Neural crest cell (in vitro differentiated cells): ENCODE data around the gene IL15. TPM values are rescaled to one million over a fixed set of nuclear protein-coding genes. Genes with fewer than 3 reads are reported as not detected.

Experiments
- DNase-seq: peaks from one replicate; pipeline ENCODE4 v3.0.0; 2021; ENCODE audit warnings: low read depth, mixed read lengths, low spot score
- H3K27ac Mint-ChIP-seq: one replicate; pipeline ENCODE4 v1.8.0; 2021; ENCODE audit warnings: mild to moderate bottlenecking, mixed read lengths; ENCODE audit not compliant: unreplicated experiment
- H3K27me3 Mint-ChIP-seq: 2 replicates; pipeline ENCODE4 v1.8.0; 2021; ENCODE audit warnings: low read depth, mild to moderate bottlenecking, mixed read lengths
- H3K36me3 Mint-ChIP-seq: 2 replicates; pipeline ENCODE4 v1.8.0; 2021; ENCODE audit warnings: low read depth, mild to moderate bottlenecking, mixed read lengths
- H3K4me1 Mint-ChIP-seq: 2 replicates; pipeline ENCODE4 v1.8.0; 2021; ENCODE audit warnings: mixed read lengths
- H3K4me3 Mint-ChIP-seq: one replicate; pipeline ENCODE4 v1.8.0; 2021; ENCODE audit warnings: mild to moderate bottlenecking, mixed read lengths
- H3K9me3 Mint-ChIP-seq: 2 replicates; pipeline ENCODE4 v1.8.0; 2021; ENCODE audit warnings: mixed read lengths
- CTCF ChIP-seq: fragments of 200-600 bp; sonication (generic); conservative IDR thresholded peaks from 2 replicates; pipeline ENCODE4 v1.5.0; 2021; ENCODE audit warnings: antibody characterized with exemption, mild to moderate bottlenecking
- total RNA-seq: library from RNA; stranded (reverse); gene quantifications from 2 replicates; pipeline ENCODE4 v1.2.1, GENCODE V29; 2021

Gene IL15
- total RNA-seq, 1 donor from 2014 or later, result not detected

- Mint-ChIP-seq H3K4me3 (no peak overlapping the region), H3K9me3 (no peaks in the 10 kb centered on the region), H3K27ac (no peak overlapping the region), H3K27me3 (no peaks in the 10 kb centered on the region), H3K4me1 (peaks cover 4% of the 10 kb centered on the region), H3K36me3 (no peaks in the 10 kb centered on the region)
- DNase-seq, result no peak
- TF ChIP-seq CTCF, result no peak
Measured at GRCh38 chr4:141657550-141658250, 21.3 kb downstream of the IL15 start.

GRCh38 chr4:141658309-141658708 is 21.9 kb downstream of the IL15 start:
- DNase-seq, result no peak
- Mint-ChIP-seq H3K4me3 (no peak overlapping the region), H3K36me3 (no peaks in the 10 kb centered on the region), H3K9me3 (no peaks in the 10 kb centered on the region), H3K27me3 (no peaks in the 10 kb centered on the region), H3K4me1 (peaks cover 4% of the 10 kb centered on the region), H3K27ac (no peak overlapping the region)
- TF ChIP-seq CTCF, result no peak

- no peaks in the 10 kb centered on the region for H3K9me3 Mint-ChIP-seq
- H3K4me1 Mint-ChIP-seq, result no peaks in the 10 kb centered on the region
- TF ChIP-seq CTCF, result no peak
- H3K27ac Mint-ChIP-seq, result no peak overlapping the region
- no peak overlapping the region for H3K4me3 Mint-ChIP-seq
- H3K27me3 Mint-ChIP-seq, result no peaks in the 10 kb centered on the region
- DNase-seq, result no peak
- H3K36me3 Mint-ChIP-seq, result no peaks in the 10 kb centered on the region
Measured at GRCh38 chr4:141659539-141659938, 23.2 kb downstream of the IL15 start.

- Mint-ChIP-seq H3K27me3 (no peaks in the 10 kb centered on the region), H3K27ac (no peak overlapping the region), H3K4me3 (no peak overlapping the region), H3K36me3 (no peaks in the 10 kb centered on the region), H3K9me3 (no peaks in the 10 kb centered on the region), H3K4me1 (no peaks in the 10 kb centered on the region)
- DNase-seq, result no peak
- no peak for TF ChIP-seq CTCF
Measured at GRCh38 chr4:141660880-141661279, 24.5 kb downstream of the IL15 start.

GRCh38 chr4:141668200-141668910 is 32.0 kb downstream of the IL15 start:
- no peaks in the 10 kb centered on the region for H3K27me3 Mint-ChIP-seq
- H3K27ac Mint-ChIP-seq, result no peak overlapping the region
- no peak overlapping the region for H3K4me3 Mint-ChIP-seq
- no peaks in the 10 kb centered on the region for H3K36me3 Mint-ChIP-seq
- no peaks in the 10 kb centered on the region for H3K4me1 Mint-ChIP-seq
- no peak for TF ChIP-seq CTCF
- no peaks in the 10 kb centered on the region for H3K9me3 Mint-ChIP-seq
- no peak for DNase-seq
